Bronchial epithelial cell (primary cell): Measurements from ENCODE around the gene TRIM24. TPM values are rescaled to one million over a fixed set of nuclear protein-coding genes. Genes with fewer than 3 reads are reported as not detected.

Experiments used
- DNase-seq: peaks from one replicate; pipeline ENCODE4 v3.0.0-alpha.2; 2010; ENCODE audit warnings: low read depth
- FAIRE-seq: peaks from 2 replicates; lab custom pipeline; 2011; peaks lifted over from hg19 to GRCh38; lab: Jason Lieb, UNC
- H3K27me3 ChIP-seq: 2 replicates; pipeline ENCODE4 v1.5.1; 2011; ENCODE audit warnings: low read length; ENCODE audit not compliant: control insufficient read depth, insufficient read depth
- H3K36me3 ChIP-seq: 2 replicates; pipeline ENCODE4 v1.5.1; 2011; ENCODE audit warnings: low read length; ENCODE audit not compliant: control insufficient read depth, insufficient read depth
- H3K4me3 ChIP-seq: 2 replicates; pipeline ENCODE4 v1.5.1; 2011; ENCODE audit warnings: mild to moderate bottlenecking, low read depth, low read length, control low read depth
- total RNA-seq: library from RNA; depleted of rRNA; stranded (reverse); fragments of >200 nt; gene quantifications from 2 replicates; pipeline ENCODE4 v1.2.1, GENCODE V29; 2014
- TF ChIP-seq, protein P1 (sequence below): IDR thresholded peaks from 2 replicates; pipeline ENCODE4 v1.5.1; 2011; ENCODE audit warnings: mild to moderate bottlenecking, moderate library complexity, low read length, control low read depth, inconsistent platforms; ENCODE audit not compliant: insufficient read depth, severe bottlenecking

TRIM24 gene
- total RNA-seq, 1 donor from 2014 or later, result 2.1 TPM

DNA sequence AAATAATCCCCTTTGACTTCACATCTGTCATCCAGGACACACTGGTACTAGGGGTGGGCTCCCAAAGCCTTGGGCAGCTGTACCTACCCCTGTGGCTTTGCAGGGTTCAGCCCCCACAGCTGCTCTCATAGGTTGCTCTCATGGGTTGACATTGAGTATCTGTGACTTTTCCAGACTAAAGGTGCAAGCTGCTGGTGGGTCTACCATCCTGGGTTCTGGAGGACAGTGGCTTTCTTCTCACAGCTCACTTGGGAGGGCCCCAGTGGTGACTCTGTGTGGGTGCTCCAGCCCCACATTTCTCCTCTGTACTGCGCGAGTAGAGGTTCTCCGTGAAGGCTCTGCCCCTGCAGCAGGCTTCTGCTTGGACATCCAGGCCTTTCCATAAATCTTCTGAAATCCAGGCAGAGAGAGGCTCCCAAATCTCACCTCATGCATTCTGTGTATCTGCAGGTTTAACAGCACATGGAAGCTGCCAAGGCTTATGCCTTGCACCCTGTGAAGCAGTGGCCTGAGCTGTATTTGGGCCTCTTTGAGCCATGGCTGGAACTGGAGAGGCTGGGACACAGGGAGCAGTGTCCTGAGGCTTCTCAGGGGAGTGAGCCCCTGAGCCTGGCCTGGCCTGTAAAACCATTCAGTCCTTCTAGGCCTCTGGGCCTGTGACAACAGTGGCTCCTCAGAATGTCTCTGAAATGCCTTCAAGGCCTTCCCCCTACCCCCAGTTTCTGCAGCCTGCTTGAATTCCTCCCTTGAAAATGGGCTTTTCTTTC, 52.2 kb downstream of the TRIM24 start:
- Histone ChIP-seq H3K27me3 (no peaks in the 10 kb centered on the region), H3K36me3 (peaks cover 1% of the 10 kb centered on the region), H3K4me3 (no peak overlapping the region)
- DNase-seq (no peak), FAIRE-seq (no peak)
- TF ChIP-seq, protein P1, sequence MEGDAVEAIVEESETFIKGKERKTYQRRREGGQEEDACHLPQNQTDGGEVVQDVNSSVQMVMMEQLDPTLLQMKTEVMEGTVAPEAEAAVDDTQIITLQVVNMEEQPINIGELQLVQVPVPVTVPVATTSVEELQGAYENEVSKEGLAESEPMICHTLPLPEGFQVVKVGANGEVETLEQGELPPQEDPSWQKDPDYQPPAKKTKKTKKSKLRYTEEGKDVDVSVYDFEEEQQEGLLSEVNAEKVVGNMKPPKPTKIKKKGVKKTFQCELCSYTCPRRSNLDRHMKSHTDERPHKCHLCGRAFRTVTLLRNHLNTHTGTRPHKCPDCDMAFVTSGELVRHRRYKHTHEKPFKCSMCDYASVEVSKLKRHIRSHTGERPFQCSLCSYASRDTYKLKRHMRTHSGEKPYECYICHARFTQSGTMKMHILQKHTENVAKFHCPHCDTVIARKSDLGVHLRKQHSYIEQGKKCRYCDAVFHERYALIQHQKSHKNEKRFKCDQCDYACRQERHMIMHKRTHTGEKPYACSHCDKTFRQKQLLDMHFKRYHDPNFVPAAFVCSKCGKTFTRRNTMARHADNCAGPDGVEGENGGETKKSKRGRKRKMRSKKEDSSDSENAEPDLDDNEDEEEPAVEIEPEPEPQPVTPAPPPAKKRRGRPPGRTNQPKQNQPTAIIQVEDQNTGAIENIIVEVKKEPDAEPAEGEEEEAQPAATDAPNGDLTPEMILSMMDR, result no peak

- DNase-seq, result no peak
- TF ChIP-seq, protein P1, result no peak
- Histone ChIP-seq H3K36me3 (peaks cover 1% of the 10 kb centered on the region), H3K27me3 (no peaks in the 10 kb centered on the region), H3K4me3 (no peak overlapping the region)
- FAIRE-seq, result no peak
These were observed 52.8 kb downstream of the TRIM24 start for GRCh38 chr7:138512885-138513284.

- no peaks in the 10 kb centered on the region for H3K27me3 ChIP-seq
- TF ChIP-seq, protein P1, result no peak
- DNase-seq (no peak), FAIRE-seq (no peak)
- H3K4me3 ChIP-seq, result no peak overlapping the region
- peaks cover 1% of the 10 kb centered on the region for H3K36me3 ChIP-seq
These were observed 53.3 kb downstream of the TRIM24 start for GRCh38 chr7:138513344-138513871.

DNA sequence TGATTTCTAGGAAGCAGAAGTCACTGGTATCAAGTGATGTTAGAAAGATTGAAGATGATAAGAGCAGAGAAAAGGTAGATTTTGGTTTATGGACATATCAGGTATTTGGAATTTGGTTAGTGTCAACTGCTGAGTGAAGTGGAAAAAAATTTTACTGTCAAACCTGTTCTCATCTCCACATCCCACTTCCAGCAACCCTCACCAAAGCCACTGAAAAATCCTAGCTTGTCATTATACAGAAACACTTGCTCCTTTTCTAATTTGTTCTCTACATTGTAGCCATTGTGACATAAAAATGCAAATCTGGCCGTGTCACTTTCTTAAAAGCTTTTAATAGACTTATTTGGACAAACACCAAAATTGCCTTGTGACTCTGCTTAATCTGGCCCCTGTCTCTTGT, 54.0 kb downstream of the TRIM24 start:
- no peak for FAIRE-seq

DNA sequence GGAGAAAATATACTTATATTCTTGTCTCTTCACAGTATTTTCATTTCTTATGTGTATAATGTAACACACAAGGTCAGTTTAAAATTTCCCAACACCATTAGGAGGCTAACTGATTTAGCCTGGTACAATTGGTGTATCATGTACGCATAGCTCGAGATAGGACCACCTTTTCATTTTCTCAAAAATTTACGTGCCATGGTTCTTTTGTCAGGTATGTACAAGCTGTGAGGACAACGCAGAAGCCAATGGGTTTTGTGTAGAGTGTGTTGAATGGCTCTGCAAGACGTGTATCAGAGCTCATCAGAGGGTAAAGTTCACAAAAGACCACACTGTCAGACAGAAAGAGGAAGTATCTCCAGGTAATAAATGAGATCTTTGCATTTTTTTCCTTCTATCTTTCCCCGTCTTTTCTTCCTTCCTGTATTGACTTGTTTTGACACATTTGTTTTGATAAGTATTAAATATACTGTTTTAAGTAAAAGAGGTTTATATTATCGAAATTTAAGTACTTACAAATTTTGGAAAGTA, 55.0 kb downstream of the TRIM24 start:
- DNase-seq, result no peak
- peaks cover 4% of the 10 kb centered on the region for H3K36me3 ChIP-seq
- no peak for FAIRE-seq
- no peaks in the 10 kb centered on the region for H3K27me3 ChIP-seq
- no peak overlapping the region for H3K4me3 ChIP-seq
- TF ChIP-seq, protein P1, result no peak

More for the DNA sequence above, 54.0 kb downstream of the TRIM24 start:
- peaks cover 1% of the 10 kb centered on the region for H3K36me3 ChIP-seq
- TF ChIP-seq, protein P1, result no peak
- no peak overlapping the region for H3K4me3 ChIP-seq
- H3K27me3 ChIP-seq, result no peaks in the 10 kb centered on the region
- no peak for DNase-seq
